ENCODE data around the gene RTBDN.
"Not testable (repeated sequence)": the region's sequence is repeated elsewhere in the genome, so short reads cannot be mapped to it uniquely, and the experiment has no call there.

RTBDN gene

DNA sequence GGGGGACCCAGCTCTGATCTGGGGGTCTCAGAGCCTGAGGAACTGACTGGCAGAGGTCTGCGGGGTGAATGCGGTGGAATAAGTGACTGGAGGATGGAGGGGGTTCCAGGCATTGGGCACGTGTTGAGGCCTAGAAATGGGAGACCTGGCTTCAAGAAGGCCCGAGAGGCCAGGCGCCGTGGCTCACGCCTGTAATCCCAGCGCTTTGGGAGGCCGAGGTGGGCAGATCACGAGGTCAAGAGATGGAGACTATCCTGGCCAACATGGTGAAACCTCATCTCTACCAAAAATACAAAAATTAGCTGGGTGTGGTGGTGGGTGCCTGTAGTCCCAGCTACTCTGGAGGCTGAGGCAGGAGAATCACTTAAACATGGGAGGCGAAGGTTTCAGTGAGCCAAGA is 16.6 kb downstream of the RTBDN start:
- not testable (repeated sequence) for DNase-seq (ENCODE audit: low spot score)

DNA sequence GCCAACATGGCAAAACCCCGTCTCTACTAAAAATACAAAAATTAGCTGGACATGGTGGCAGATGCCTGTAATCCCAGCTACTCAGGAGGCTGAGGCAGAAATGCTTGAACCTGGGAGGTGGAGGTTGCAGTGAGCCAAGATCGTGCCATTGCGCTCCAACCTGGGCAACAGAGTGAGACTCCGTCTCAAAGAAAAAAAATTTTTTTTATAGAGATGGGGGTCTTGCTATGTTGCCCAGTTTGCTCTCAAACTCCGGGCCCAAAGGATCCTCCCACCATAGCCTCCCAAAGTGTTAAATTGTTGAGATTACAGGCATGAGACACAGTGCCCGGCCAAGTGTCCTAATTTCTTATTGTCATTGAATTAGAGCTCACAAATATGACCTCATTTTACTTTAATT is 17.2 kb downstream of the RTBDN start:
- DNase-seq (ENCODE audit: low spot score) = not testable (repeated sequence)

DNA sequence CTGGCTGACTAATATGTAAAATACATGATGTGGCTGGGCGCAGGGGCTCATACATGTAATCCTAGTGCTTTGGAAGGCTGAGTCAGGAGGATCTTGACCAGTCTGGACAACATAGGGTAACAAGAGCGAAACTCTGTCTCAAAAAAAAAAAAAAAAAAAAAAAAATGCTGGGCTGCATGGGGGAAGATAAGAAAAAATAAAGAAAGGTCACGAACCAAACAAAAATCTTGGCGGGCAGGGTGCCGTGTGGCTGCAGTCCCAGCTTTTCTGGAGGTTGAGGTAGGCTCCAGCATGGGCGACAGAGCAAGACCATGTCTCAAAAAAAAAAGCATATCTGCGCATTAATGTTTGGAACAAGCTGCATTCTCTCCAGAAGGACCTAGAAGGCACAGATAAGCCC is 19.3 kb downstream of the RTBDN start:
- no peak for DNase-seq (ENCODE audit: low spot score)

DNA sequence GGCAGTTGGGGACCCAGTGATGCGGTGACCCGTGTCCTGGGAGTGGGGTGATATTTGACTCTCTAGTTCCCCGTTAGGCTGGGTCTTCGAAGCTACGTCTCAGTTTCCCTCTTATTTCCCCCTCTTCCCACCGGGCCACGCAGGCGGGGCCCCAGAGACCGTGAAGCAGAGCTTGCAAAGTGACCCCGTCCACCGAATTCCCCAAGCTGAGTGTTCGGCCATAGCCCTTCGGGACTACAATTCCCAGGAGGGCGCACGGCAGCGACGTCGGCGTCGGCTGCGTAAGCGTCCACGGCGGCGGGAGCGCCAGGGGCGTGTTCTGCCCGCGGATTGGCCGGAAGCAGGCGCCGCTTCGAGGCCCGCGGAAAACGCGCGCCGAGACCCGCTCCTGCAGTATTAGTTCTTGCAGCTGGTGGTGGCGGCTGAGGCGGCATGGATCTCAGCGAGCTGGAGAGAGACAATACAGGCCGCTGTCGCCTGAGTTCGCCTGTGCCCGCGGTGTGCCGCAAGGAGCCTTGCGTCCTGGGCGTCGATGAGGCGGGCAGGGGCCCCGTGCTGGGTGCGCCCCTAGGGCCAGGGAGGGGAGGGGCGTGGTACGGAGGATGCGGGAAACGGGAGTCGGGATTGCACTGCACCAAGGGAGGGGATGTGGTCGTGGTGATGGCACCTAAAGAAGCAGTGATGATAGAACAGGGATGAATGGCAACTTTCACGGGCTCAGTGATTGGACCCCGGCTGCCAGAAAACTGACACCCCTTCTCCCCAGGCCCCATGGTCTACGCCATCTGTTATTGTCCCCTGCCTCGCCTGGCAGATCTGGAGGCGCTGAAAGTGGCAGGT is 27.9 kb downstream of the RTBDN start, which contains the start of gene RNASEH2A:
RNASEH2A (plus strand) TSS at position 343 of the 840 bp plus-strand sequence; CDS start at position 433, 90 bp downstream.
- peak; percentile 97 for DNase-seq (ENCODE audit: low spot score)

GRCh38 chr19:12804051-12804450 is 30.3 kb downstream of the RTBDN start:
- DNase-seq (ENCODE audit: low spot score) = no peak

GRCh38 chr19:12802267-12803106 is 31.9 kb downstream of the RTBDN start:
- DNase-seq (ENCODE audit: low spot score) = no peak

- peak; percentile 73 for DNase-seq (ENCODE audit: low spot score)
These were observed 32.7 kb downstream of the RTBDN start, which contains the start of the genes PRDX2 and THSD8 for GRCh38 chr19:12801466-12802266. TSS of gene PRDX2 (minus strand) at chr19:12801800. CDS start at chr19:12801261, 539 bp downstream. TSS of gene THSD8 (plus strand) at chr19:12802069. CDS start at chr19:12802072, 3 bp downstream.

GRCh38 chr19:12800923-12801465 is 33.4 kb downstream of the RTBDN start:
- no peak for DNase-seq (ENCODE audit: low spot score)

GRCh38 chr19:12800466-12800770 is 34.0 kb downstream of the RTBDN start:
- DNase-seq (ENCODE audit: low spot score) = no peak

DNA sequence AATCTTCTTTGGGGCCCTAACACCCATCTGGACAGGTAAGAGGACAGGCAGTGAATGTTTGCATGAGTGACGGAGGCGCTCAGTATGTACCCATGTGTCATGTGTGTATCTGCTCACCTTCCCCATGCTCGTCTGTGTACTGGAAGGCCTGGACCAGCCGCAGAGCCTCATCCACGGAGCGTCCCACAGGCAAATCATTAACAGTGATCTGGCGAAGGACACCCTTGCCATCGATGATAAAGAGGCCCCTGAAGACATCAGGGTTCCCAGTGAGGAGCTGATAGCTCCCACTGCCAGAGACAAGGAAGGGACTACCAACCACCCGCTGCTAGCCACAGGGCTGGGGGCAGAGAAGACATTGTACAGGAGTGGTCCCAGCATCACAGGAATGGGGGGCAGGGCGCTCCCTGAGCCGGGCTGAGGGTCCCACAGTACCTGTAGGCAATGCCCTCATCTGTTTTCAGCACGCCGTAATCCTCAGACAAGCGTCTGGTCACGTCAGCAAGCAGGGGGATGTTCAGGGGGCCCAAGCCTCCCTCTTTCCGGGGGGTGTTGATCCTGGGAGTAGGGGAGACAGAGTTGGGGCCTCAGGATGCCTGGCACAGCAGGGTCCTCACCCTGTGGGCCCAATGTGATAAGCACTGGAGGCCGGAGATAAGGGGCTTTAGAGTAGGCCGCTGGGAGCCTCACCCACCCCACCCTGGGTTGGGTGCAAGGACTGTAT is 34.5 kb downstream of the RTBDN start:
- DNase-seq (ENCODE audit: low spot score) = no peak

GRCh38 chr19:12797607-12798006 is 36.8 kb downstream of the RTBDN start:
- not testable (repeated sequence) for DNase-seq (ENCODE audit: low spot score)

GRCh38 chr19:12797141-12797587 is 37.2 kb downstream of the RTBDN start:
- DNase-seq (ENCODE audit: low spot score) = no peak

DNA sequence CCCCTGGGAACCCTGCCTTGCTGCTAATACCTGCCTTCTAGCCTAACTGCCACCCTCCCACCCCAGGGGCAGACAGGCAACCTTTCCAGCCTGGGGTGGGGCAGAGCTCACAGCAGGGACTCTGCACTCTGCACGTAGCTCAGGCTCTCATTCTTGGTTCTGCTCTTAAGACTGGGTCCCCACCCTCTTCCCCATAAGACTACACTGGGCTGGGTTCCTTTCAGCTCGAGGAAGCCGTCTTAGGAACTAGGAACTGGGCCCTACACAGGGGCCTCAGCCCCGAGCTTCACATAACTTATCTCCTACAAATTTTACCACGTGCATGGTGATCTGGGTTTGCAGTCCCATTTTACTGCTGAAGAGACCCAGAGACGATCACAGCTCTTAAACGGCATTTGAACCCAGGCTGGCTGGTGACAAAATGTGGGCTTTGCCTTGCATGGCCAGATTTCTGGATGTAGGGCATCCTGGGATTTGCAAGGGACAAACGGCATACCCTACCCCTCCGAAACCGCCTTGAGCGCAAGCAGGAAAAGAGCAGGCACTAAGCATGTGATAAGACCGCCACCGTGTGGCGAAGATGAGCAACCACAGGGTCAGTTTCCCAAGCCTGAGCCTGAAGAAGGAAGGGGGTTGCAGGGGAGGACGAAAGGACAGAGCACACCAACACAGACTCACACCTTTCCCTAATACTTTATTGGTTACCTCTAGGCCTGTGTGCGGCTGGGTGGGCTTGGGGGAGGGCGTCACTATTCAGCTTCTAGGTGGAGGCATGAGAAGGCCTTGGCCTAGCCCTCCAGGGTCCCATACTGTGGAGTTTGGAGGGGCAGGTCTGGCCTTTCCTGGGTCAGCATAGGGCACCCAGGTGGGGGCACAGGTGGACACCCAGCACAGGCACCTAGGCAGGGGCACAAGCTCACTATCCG is 38.0 kb downstream of the RTBDN start:
- DNase-seq (ENCODE audit: low spot score) = peak; percentile 66

GRCh38 chr19:12794971-12795381 is 39.4 kb downstream of the RTBDN start:
- no peak for DNase-seq (ENCODE audit: low spot score)

GRCh38 chr19:12794196-12794941 is 40.0 kb downstream of the RTBDN start:
- DNase-seq (ENCODE audit: low spot score) = peak; percentile 2

GRCh38 chr19:12793290-12794195 is 40.8 kb downstream of the RTBDN start:
- peak; percentile 97 for DNase-seq (ENCODE audit: low spot score)

DNA sequence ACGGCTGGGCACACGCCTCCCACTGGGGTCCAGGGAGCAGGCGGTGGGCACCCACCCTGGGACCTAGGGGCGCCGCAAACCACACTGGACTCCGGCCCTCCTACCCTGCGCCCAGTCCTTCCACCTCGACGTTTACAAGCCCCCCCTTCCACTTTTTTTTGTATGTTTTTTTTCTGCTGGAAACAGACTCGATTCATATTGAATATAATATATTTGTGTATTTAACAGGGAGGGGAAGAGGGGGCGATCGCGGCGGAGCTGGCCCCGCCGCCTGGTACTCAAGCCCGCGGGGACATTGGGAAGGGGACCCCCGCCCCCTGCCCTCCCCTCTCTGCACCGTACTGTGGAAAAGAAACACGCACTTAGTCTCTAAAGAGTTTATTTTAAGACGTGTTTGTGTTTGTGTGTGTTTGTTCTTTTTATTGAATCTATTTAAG is 41.5 kb downstream of the RTBDN start:
- DNase-seq (ENCODE audit: low spot score) = no peak
